GM21737 (cell line): ENCODE data around the gene IFNW1.

Source experiments
- ATAC-seq: cut with Tn5 transposase; IDR thresholded peaks from one replicate; pipeline ENCODE4 v1.9.1; 2021; ENCODE audit warnings: mild to moderate bottlenecking, moderate library complexity; ENCODE audit not compliant: unreplicated experiment

IFNW1 gene

DNA sequence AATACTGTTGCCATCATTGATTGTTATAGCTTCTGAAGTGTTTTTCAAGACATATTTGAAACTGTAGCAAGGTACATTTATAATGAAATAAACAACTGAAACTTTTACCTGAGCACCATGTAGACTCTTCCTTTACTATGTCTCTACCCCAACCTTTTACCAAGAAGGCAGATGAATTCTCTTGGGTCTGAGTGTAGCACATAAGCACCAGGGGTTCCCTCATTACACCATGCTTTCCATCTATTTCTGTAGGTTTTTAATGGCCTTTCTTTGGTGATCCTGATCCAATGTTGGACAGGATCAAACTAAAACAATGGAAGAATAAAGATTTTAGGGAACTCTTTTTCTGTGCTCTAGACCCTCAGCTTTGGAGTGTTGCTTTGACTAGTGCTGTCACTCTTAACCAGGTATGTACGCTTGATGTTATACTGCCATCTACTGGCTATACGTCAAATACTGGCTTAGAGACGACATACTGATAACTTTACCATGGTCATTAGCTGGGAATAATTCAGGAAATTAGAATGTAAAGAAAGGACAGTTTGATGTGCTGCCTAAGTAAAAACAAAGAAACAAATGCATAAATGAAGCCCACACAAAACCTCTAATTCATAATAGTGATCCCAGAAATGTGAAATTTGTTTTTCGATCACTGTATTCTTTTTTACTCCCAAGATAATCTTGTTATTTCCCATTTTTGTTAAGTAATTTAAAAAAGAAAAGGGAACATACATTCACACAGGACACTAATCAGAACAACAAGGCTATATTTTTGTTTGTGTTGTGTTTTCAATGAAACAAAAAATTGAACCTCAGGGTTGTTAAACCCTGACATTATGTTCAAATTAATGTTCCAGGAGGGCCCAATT, 30.7 kb downstream of the IFNW1 start:
- peak; percentile 89 for ATAC-seq

DNA sequence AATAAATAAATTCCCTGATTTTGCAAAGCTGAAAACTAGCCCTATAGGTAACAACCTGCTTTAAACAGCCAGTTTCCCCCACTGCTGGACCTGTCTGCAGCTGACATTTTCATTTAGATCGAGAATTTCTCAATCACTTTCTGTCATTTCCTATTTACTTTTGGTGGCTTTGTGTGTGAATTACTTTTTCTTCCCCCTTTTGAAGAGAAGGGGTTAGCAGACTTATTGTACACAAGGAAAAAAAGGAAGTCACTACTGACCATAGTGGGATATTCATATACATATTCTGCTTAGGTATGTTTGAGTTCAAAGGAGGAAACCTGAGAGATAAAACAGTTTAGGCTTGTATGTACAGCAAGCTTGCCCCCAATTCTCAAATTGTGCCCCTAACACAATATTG, 36.8 kb downstream of the IFNW1 start:
- no peak for ATAC-seq

GRCh38 chr9:21102305-21102704, 39.3 kb downstream of the IFNW1 start:
- no peak for ATAC-seq

- ATAC-seq = no peak
Observed at GRCh38 chr9:21097817-21098216, 43.8 kb downstream of the IFNW1 start.

GRCh38 chr9:21096901-21097255, 44.8 kb downstream of the IFNW1 start:
- ATAC-seq = no peak

- ATAC-seq = peak; percentile 81
Observed at GRCh38 chr9:21096172-21096900, 45.3 kb downstream of the IFNW1 start.

DNA sequence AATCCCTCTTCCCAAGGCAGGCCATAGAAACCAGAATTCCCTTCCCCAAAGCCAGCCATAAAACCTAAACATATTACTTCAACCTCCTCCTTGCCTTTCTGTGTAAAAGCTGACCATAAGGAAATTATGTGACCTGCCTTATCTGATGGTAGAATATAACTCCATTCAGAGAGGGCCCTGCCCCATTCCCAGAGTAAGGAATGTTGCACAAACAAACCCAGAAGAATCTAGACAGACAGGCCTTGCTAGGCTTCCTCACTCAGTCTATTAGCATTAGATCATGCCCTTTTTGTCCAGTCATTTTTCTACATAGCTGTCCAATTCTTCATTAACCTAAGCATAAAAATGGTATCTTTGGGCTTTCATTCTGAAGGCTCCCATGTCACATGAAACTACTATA, 46.1 kb downstream of the IFNW1 start:
- ATAC-seq = no peak
